Glomerular visceral epithelial cell (primary cell): Measurements from ENCODE around the gene AHNAK.
"Not testable (repeated sequence)": the region's sequence is repeated elsewhere in the genome, so short reads cannot be mapped to it uniquely, and the experiment has no call there.

Experiments used
- DNase-seq: peaks from one replicate; pipeline ENCODE4 v3.0.0-alpha.2; 2016; ENCODE audit errors: extremely low spot score

The AHNAK gene

GRCh38 chr11:62550478-62550877 is 3.9 kb upstream of the AHNAK start:
- not testable (repeated sequence) for DNase-seq

- no peak for DNase-seq
Observed at GRCh38 chr11:62548545-62549335, 2.1 kb upstream of the AHNAK start.

GRCh38 chr11:62547691-62548281 is 1.2 kb upstream of the AHNAK start:
- peak; percentile 56 for DNase-seq

- peak; percentile 44 for DNase-seq
Observed at GRCh38 chr11:62546929-62547625, 471 bp upstream of the AHNAK start.

GRCh38 chr11:62545437-62546243 is 966 bp downstream of the AHNAK start:
- peak; percentile 96 for DNase-seq

- peak; percentile 25 for DNase-seq
Observed at GRCh38 chr11:62544581-62545436, 1.8 kb downstream of the AHNAK start.

GRCh38 chr11:62543680-62544444 is 2.7 kb downstream of the AHNAK start:
- peak; percentile 21 for DNase-seq

- peak; percentile 84 for DNase-seq
Observed at GRCh38 chr11:62542750-62543567, 3.6 kb downstream of the AHNAK start.

GRCh38 chr11:62542111-62542745 is 4.4 kb downstream of the AHNAK start:
- no peak for DNase-seq

GRCh38 chr11:62540804-62541701 is 5.6 kb downstream of the AHNAK start:
- DNase-seq, result peak; percentile 10

- DNase-seq, result peak; percentile 97
Observed at GRCh38 chr11:62539238-62539925, 7.2 kb downstream of the AHNAK start.

- peak; percentile 22 for DNase-seq
Observed at GRCh38 chr11:62538470-62539237, 8.0 kb downstream of the AHNAK start.

- DNase-seq, result no peak
Observed at GRCh38 chr11:62536301-62536957, 10.2 kb downstream of the AHNAK start.

- no peak for DNase-seq
Observed at GRCh38 chr11:62535802-62536201, 10.8 kb downstream of the AHNAK start.

GRCh38 chr11:62534779-62535545 is 11.6 kb downstream of the AHNAK start:
- no peak for DNase-seq
